Large intestine (tissue), 3 donors: ENCODE results near the gene SMARCE1. TPM values are rescaled to one million over a fixed set of nuclear protein-coding genes. Genes with fewer than 3 reads are reported as not detected.
"Not testable (repeated sequence)": the region's sequence is repeated elsewhere in the genome, so short reads cannot be mapped to it uniquely, and the experiment has no call there.

Source experiments
- DNase-seq, 2 donors: peaks; one replicate each; pipeline versions ENCODE4 v3.0.0 to v3.0.0-alpha.2; 2013
- H3K27ac ChIP-seq: one replicate; pipeline ENCODE4 v1.5.1; 2013; ENCODE audit warnings: low read length
- H3K27me3 ChIP-seq: 2 replicates; pipeline ENCODE4 v1.6.1; 2013; ENCODE audit warnings: low read length; ENCODE audit not compliant: control insufficient read depth, insufficient read depth
- H3K36me3 ChIP-seq: 2 replicates; pipeline ENCODE4 v1.6.1; 2013; ENCODE audit warnings: low read length; ENCODE audit not compliant: control insufficient read depth, insufficient read depth
- H3K4me1 ChIP-seq: one replicate; pipeline ENCODE4 v1.6.1; 2013; ENCODE audit warnings: low read length; ENCODE audit not compliant: control insufficient read depth, insufficient read depth
- H3K4me3 ChIP-seq: one replicate; pipeline ENCODE4 v1.5.1; 2013; ENCODE audit warnings: low read length
- H3K9me3 ChIP-seq: one replicate; pipeline ENCODE4 v1.6.1; 2013; ENCODE audit warnings: mild to moderate bottlenecking, low read depth, low read length, moderate library complexity; ENCODE audit not compliant: control insufficient read depth
- WGBS: methylation state at CpG from one replicate; pipeline ENCODE4 v1.1.5; 2013; ENCODE audit warnings: low lambda C conversion rate; ENCODE audit not compliant: insufficient coverage; 5-methylcytosine and 5-hydroxymethylcytosine counted together
- polyA plus RNA-seq: library from polyadenylated mRNA; unstranded; fragments of 120-200 nt; gene quantifications from one replicate; pipeline ENCODE4 v1.2.1, GENCODE V29; 2013

Gene SMARCE1
- polyA plus RNA-seq, 1 donor: 127 TPM

DNA sequence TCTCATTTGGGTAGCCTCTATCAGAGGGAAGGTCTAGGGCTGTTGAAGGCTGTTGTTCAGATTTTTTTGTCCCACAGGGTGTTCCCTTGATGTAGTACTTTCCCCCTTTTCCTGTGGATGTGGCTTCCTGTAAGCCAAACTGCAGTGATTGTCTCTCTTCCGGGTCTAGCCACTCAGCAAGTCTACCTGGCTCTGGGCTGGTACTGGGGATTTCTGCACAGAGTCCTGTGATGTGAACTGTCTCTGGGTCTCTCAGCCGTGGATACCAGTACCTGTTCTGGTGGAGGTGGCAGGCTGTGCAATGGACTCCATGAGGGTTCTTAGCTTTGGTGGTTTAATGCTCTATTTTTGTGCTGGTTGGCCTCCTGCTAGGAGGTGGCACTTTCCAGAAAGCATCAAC lies 59.1 kb downstream of the SMARCE1 start:
- Histone ChIP-seq H3K36me3 (no peaks in the 10 kb centered on the region), H3K4me1 (no peaks in the 10 kb centered on the region), H3K27ac (no peak overlapping the region), H3K9me3 (no peaks in the 10 kb centered on the region), H3K4me3 (no peak overlapping the region), H3K27me3 (peaks cover 2% of the 10 kb centered on the region)
- no peak for DNase-seq
- no CpG with 5 or more reads among the region's 2 CpGs for WGBS

- H3K27me3 ChIP-seq, H3K9me3 ChIP-seq, H3K27ac ChIP-seq, H3K4me1 ChIP-seq, DNase-seq, H3K4me3 ChIP-seq, H3K36me3 ChIP-seq: not testable (repeated sequence)
- WGBS: no CpG with 5 or more reads among the region's 3 CpGs
Observed at GRCh38 chr17:40586264-40586663, 61.4 kb downstream of the SMARCE1 start.

DNA sequence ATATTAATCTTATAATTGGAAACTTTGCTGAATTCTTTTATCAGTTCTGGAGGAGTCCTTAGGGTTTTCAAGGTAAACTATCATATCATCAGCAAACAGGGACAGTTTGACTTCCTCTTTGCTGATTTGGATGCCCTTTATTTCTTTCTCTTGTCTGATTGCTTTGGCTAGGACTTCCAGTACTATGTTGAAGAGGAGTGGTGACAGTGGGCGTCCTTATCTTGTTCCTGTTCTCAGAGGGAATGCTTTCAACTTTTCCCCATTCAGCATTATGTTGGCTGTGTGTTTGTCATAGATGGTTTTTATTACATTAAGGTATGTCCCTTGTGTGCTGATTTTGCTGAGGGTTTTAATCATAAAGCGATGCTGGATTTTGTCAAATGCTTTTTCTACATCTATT lies 62.7 kb downstream of the SMARCE1 start:
- not testable (repeated sequence) for DNase-seq, H3K4me3 ChIP-seq, H3K4me1 ChIP-seq, H3K27me3 ChIP-seq, H3K27ac ChIP-seq, H3K9me3 ChIP-seq, H3K36me3 ChIP-seq
- no CpG with 5 or more reads among the region's 2 CpGs for WGBS

DNA sequence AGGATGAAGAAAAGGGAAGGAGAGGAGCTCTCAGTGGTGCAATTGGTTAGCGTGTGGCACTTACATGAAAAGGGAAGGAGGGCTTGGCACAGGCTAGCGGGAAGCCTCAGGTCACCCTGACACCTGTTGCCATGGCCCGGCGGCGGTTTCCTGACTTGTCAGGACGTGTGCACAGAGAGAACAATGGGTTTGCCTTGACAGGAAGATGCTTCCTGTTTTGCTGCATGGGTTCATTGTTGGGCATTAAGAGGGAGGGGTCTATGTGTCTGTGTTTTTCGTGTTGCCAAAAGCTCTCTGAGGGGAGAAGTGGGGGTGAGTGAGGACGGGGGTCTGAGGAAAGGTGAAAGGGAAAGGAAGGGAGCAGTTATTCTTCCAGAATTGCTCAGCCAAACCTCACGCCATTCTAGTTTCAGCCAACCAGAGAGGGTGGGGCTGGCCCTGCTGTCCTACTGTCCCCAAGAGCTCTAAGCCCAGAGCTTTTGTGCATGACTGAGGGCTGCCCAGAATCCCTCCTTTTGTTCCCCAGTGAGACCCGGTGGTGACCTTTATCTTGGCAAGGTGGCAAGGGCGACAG lies 65.2 kb downstream of the SMARCE1 start:
- no peak for DNase-seq

DNA sequence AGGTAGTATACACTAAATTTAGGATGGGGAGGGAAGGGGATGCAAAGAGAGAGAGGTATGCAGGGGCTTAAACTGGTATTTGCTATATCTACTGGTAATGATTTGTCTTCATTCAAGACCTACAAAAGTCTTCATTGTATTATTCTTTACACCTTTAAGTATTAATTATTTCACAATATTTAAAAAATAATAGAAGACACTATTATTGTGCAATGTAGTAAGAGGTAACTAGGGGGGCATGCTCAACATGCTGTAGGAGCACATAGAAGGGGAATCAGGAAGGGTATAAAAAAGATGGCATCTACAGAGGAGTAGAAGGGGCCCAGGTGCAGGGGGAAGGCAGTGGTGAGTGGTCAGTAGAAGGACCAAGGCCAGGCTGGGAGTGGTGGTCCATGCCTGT lies 67.5 kb downstream of the SMARCE1 start:
- no peaks in the 10 kb centered on the region for H3K4me1 ChIP-seq

More for the DNA sequence above, 65.2 kb downstream of the SMARCE1 start:
- Histone ChIP-seq H3K4me1 (no peaks in the 10 kb centered on the region), H3K36me3 (no peaks in the 10 kb centered on the region), H3K9me3 (no peaks in the 10 kb centered on the region), H3K27me3 (peaks cover 2% of the 10 kb centered on the region), H3K4me3 (no peak overlapping the region), H3K27ac (no peak overlapping the region)
- WGBS: no CpG with 5 or more reads among the region's 11 CpGs

DNA sequence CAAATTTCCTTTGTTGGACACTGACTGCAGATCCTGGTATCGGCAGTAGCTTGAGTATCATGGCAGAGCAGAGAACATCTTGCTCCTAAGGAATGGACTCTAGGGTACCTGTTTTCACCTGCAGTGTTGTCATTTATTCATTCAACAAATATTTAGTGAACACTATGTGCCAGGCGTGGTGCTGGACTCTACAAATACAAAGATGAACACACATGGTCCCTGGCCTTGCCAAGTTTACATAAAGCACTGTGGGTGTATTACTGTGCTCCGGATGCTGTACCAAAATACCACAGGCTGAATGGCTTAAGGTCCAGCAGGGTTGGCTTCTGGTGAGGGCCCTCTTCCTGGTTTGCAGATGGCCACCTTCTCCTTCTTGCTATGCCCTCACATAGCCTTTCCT lies 68.1 kb downstream of the SMARCE1 start:
- peaks cover 3% of the 10 kb centered on the region for H3K9me3 ChIP-seq
- no peaks in the 10 kb centered on the region for H3K4me1 ChIP-seq
- H3K27me3 ChIP-seq: peaks cover 13% of the 10 kb centered on the region
- no CpG with 5 or more reads among the region's 3 CpGs for WGBS
- no peaks in the 10 kb centered on the region for H3K36me3 ChIP-seq
- H3K4me3 ChIP-seq: no peak overlapping the region
- no peak for DNase-seq
- no peak overlapping the region for H3K27ac ChIP-seq

More for the DNA sequence above, 67.5 kb downstream of the SMARCE1 start:
- Histone ChIP-seq H3K27ac (no peak overlapping the region), H3K4me3 (no peak overlapping the region), H3K27me3 (peaks cover 13% of the 10 kb centered on the region), H3K9me3 (no peaks in the 10 kb centered on the region), H3K36me3 (no peaks in the 10 kb centered on the region)
- no peak for DNase-seq

DNA sequence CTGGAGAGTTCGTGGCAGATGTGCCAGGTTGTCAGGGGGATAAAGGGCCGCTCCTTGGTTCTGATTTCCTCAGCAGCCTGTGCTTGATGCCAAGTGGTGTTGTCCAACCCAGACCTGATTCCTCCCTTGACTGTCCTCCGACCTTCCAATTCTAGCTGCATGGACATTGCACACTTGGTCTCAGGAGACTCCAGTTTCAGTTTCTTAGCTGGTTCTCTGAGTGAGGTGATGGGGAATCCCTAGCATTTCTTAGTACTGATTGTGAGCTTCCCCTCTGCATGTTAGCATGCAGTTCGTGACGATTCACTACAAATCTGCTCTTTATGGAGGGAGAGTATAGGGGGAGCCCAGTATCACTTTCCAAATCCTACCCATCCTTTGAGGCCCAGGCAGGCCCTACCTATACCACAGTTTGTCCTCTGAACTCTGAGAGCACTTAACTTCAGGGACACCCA lies 70.0 kb downstream of the SMARCE1 start:
- WGBS: no CpG with 5 or more reads among the region's 5 CpGs
- no peak overlapping the region for H3K27ac ChIP-seq
- H3K9me3 ChIP-seq: peaks cover 6% of the 10 kb centered on the region
- no peak for DNase-seq
- no peak overlapping the region for H3K4me3 ChIP-seq
- peaks cover 13% of the 10 kb centered on the region for H3K27me3 ChIP-seq
- H3K36me3 ChIP-seq: no peaks in the 10 kb centered on the region
- no peaks in the 10 kb centered on the region for H3K4me1 ChIP-seq

DNA sequence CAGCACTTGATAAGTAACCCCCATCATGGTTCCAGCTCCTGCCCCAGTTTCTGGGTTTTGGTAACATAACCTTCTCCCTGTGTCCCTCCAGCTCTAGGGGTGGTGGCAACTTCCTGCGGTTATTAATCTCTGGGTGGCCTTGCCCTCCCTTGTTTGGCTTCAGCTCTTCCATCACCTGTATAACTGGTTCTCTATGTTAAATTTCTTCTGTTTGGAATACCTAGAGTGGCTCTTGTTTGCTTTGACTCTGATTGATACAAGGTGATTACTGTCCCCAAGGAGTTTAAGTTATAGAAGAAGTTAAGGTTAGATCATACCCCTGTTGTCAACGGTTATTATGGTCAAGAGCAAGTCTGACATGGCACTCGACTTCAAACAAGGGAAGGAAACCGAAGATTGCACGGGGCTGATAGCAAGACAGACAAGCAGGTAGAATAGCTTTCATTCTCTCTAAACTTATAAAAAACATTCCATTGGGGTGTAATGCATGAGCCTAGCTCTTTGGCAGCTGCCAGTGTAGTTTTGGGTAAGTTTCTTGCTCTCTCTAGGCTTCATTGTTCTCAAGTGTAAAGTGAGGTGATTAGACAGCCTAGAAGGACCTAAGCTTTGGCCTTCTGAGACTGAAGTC lies 71.4 kb downstream of the SMARCE1 start:
- no peaks in the 10 kb centered on the region for H3K4me1 ChIP-seq
- peaks cover 6% of the 10 kb centered on the region for H3K9me3 ChIP-seq
- WGBS: no CpG with 5 or more reads among the region's 5 CpGs
- peaks cover 11% of the 10 kb centered on the region for H3K27me3 ChIP-seq
- H3K36me3 ChIP-seq: no peaks in the 10 kb centered on the region
- no peak overlapping the region for H3K4me3 ChIP-seq
- H3K27ac ChIP-seq: no peak overlapping the region
- no peak for DNase-seq

Other genes starting within 250 kb of the SMARCE1 start
- gene TOP2A, start 229.9 kb downstream of the SMARCE1 start, polyA plus RNA-seq: 68.4 TPM
- gene IGFBP4, start 204.4 kb downstream of the SMARCE1 start, polyA plus RNA-seq: 111 TPM
- gene TNS4, start 146.2 kb downstream of the SMARCE1 start, polyA plus RNA-seq: 0.06 TPM
- 0.64 TPM for gene CCR7, start 82.3 kb downstream of the SMARCE1 start, polyA plus RNA-seq
- gene KRT222, start 17.4 kb upstream of the SMARCE1 start, polyA plus RNA-seq: 2.0 TPM
- gene KRT24, start 55.9 kb upstream of the SMARCE1 start, polyA plus RNA-seq: not detected
- gene KRT25, start 107.5 kb upstream of the SMARCE1 start, polyA plus RNA-seq: 0.75 TPM
- not detected for gene KRT26, start 124.4 kb upstream of the SMARCE1 start, polyA plus RNA-seq
- not detected for gene KRT27, start 134.7 kb upstream of the SMARCE1 start, polyA plus RNA-seq
- gene KRT28, start 152.1 kb upstream of the SMARCE1 start, polyA plus RNA-seq: not detected
- gene KRT10, start 174.8 kb upstream of the SMARCE1 start, polyA plus RNA-seq: 40.7 TPM
- 0.16 TPM for gene KRT12, start 219.4 kb upstream of the SMARCE1 start, polyA plus RNA-seq
- 31.7 TPM for gene KRT20, start 237.4 kb upstream of the SMARCE1 start, polyA plus RNA-seq